Activated CD4-positive, alpha-beta T cell treated with anti-CD3 and anti-CD28 coated beads for 1 hour (primary cell): ENCODE results near the gene AIG1.

Source experiments
- DNase-seq: peaks from one replicate; pipeline ENCODE4 v3.0.0-alpha.2; 2020

The AIG1 gene

DNA sequence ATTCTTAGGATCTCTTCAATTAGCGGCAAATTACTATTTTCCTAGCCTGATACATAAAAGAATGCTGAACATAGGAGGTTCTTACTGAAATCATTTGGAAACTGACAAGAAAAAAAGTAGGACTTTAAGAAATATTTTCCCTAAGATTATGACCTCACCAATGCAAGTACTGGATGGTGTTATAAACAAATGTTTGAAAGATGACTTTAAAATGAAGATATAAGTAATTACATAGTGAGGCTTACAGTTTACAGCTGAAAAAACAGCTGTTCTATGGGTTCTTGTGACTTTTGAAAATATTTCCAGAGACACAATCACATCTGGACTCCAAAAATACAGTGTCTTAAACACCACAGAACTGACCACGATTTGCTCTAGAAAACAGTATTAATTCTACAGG is 324.9 kb downstream of the AIG1 start:
- no peak for DNase-seq

DNA sequence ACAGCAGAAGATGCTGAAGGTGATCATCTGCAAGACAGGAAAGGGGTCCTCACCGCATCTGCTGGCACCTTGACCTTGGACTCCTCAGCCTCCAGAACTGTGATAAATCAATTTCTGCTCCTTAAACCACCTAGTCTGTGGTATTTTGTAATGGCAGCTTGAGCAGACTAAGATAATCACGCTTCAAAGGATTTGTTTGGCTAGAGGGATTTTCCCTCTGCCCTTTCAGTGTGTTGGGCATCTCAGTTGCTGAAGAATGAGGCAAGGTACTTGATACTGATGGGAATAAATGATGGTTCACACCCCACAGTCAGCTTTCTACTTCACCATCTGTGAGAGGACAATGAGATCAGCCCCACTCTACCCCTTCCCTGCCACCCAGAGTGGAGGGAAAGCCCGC is 329.6 kb downstream of the AIG1 start:
- no peak for DNase-seq
